HEK293T (cell line): ENCODE results near the gene KIF17.

ENCODE experiments used
- FOXA1 ChIP-seq: fragments of 450-650 bp; IDR thresholded peaks from 2 replicates; pipeline ENCODE4 v1.6.1; 2016; ENCODE audit warnings: mild to moderate bottlenecking
- FOXK2 ChIP-seq: fragments of 450-650 bp; IDR thresholded peaks from 2 replicates; pipeline ENCODE4 v1.6.1; 2016; ENCODE audit warnings: mild to moderate bottlenecking
- FOXM1 ChIP-seq: fragments of 450-650 bp; IDR thresholded peaks from 2 replicates; pipeline ENCODE4 v1.6.1; 2017; ENCODE audit warnings: mild to moderate bottlenecking, borderline replicate concordance
- L3MBTL2 ChIP-seq: fragments of 450-650 bp; conservative IDR thresholded peaks from 2 replicates; pipeline ENCODE4 v1.6.1; 2016; ENCODE audit warnings: mild to moderate bottlenecking
- SP1 ChIP-seq: fragments of 450-650 bp; IDR thresholded peaks from 2 replicates; pipeline ENCODE4 v1.6.1; 2017

GRCh38 chr1:20703124-20703756, 14.6 kb downstream of the KIF17 start:
- TF ChIP-seq L3MBTL2 (no peak), FOXM1 (no peak), FOXK2 (no peak), SP1 (no peak), FOXA1 (no peak)
